GM20431 (cell line): ENCODE measurements around the gene PPP1R27.

Experiments
- in situ Hi-C: fragments of 300-500 bp; cut with MseI, MboI; formaldehyde crosslinking; loops from one replicate; pipeline ENCODE4 v1.15.0; 2020; ENCODE audit warnings: low sequenced_read_pairs; ENCODE audit not compliant: unreplicated experiment

PPP1R27 gene

GRCh38 chr17:81808778-81809555 lies 25.9 kb downstream of the PPP1R27 start:
- in situ Hi-C loops, result no loop called here

GRCh38 chr17:81807839-81808238 lies 27.0 kb downstream of the PPP1R27 start:
- in situ Hi-C loops, result no loop called here

GRCh38 chr17:81807210-81807719 lies 27.6 kb downstream of the PPP1R27 start:
- in situ Hi-C loops, result no loop called here

- in situ Hi-C loops, result no loop called here
These were observed 28.2 kb downstream of the PPP1R27 start for GRCh38 chr17:81806461-81807209.

GRCh38 chr17:81805707-81806460 lies 29.0 kb downstream of the PPP1R27 start:
- in situ Hi-C loops, result no loop called here

GRCh38 chr17:81804559-81805399 lies 30.1 kb downstream of the PPP1R27 start:
- in situ Hi-C loops, result no loop called here

- in situ Hi-C loops, result no loop called here
These were observed 30.9 kb downstream of the PPP1R27 start, which contains the start of gene GCGR for GRCh38 chr17:81803728-81804558. Gene GCGR, plus strand, starts transcription at chr17:81804150. Its CDS starts 4,869 bp downstream, at chr17:81809019.

GRCh38 chr17:81802856-81803643 lies 31.8 kb downstream of the PPP1R27 start:
- in situ Hi-C loops, result no loop called here

- in situ Hi-C loops, result no loop called here
These were observed 32.6 kb downstream of the PPP1R27 start for GRCh38 chr17:81802048-81802758.

- in situ Hi-C loops, result no loop called here
These were observed 33.5 kb downstream of the PPP1R27 start for GRCh38 chr17:81801327-81801726.

- in situ Hi-C loops, result no loop called here
These were observed 40.3 kb downstream of the PPP1R27 start for GRCh38 chr17:81794509-81794908.

- in situ Hi-C loops, result no loop called here
These were observed 40.8 kb downstream of the PPP1R27 start for GRCh38 chr17:81794074-81794476.

GRCh38 chr17:81792675-81793615 lies 41.9 kb downstream of the PPP1R27 start:
- in situ Hi-C loops, result no loop called here
